ENCODE data around the gene SOCS7. TPM values are rescaled to one million over a fixed set of nuclear protein-coding genes. Genes with fewer than 3 reads are reported as not detected.
"Not testable (repeated sequence)": the region's sequence is repeated elsewhere in the genome, so short reads cannot be mapped to it uniquely, and the experiment has no call there.

Gene SOCS7
- total RNA-seq, 2 experiments from 2014 or later: 13.7 to 16.9 TPM

GRCh38 chr17:38436386-38436785, 84.7 kb downstream of the SOCS7 start:
- no peaks in the 10 kb centered on the region for H3K9me3 ChIP-seq (ENCODE audit: control insufficient read depth in 1 of 2, insufficient read depth in 1 of 2, low read length in 2 of 2)
- Mint-ChIP-seq H3K4me1 (ENCODE audit: low read depth) (no peaks in the 10 kb centered on the region), H3K36me3 (ENCODE audit: low read depth) (no peaks in the 10 kb centered on the region), H3K4me3 (no peak overlapping the region), H3K27ac (no peak overlapping the region), H3K27me3 (no peaks in the 10 kb centered on the region), H3K9me3 (no peaks in the 10 kb centered on the region)
- POLR2A ChIA-PET: no interaction called here
- no peaks in the 10 kb centered on the region for H3K27me3 ChIP-seq (ENCODE audit: control insufficient read depth in 1 of 2, insufficient read depth in 2 of 2, low read length in 2 of 2)
- intact Hi-C loops (cut with DNase I, micrococcal nuclease): no loop called here
- no peak overlapping the region for H3K27ac ChIP-seq (ENCODE audit: low read depth in 1 of 2, low read length in 2 of 2)
- DNase-seq (no peak), ATAC-seq (ENCODE audit: poor library complexity) (no peak)
- TF ChIP-seq CTCF (IDR thresholded peaks at IDR 0.05): no peak
- H3K4me3 ChIP-seq (ENCODE audit: low read length): no peak overlapping the region
- H3K36me3 ChIP-seq (ENCODE audit: insufficient read depth, low read length): no peaks in the 10 kb centered on the region
- CTCF ChIA-PET: interaction anchor here (0.7 to 1.5 kb wide), 2 partner anchors 13 to 88 kb away, joined by 3 read pairs; no protein-coding TSS in a partner anchor
- no peaks in the 10 kb centered on the region for H3K4me1 ChIP-seq (ENCODE audit: insufficient read depth, low read length)

- POLR2A ChIA-PET: interaction anchor here (1.7 kb wide), 1 partner anchor 10 kb away, joined by 4 read pairs; no protein-coding TSS in a partner anchor
- H3K4me1 Mint-ChIP-seq (ENCODE audit: low read depth): not testable (repeated sequence)
- CTCF ChIA-PET: interaction anchor here (0.7 to 1.5 kb wide), 2 partner anchors 14 to 88 kb away, joined by 3 read pairs; no protein-coding TSS in a partner anchor
These were observed 85.7 kb downstream of the SOCS7 start for GRCh38 chr17:38437313-38437712.

GRCh38 chr17:38439436-38439835, 87.8 kb downstream of the SOCS7 start:
- no peaks in the 10 kb centered on the region for H3K36me3 ChIP-seq (ENCODE audit: insufficient read depth, low read length)
- Mint-ChIP-seq H3K4me3 (no peak overlapping the region), H3K4me1 (ENCODE audit: low read depth) (peaks cover 5% of the 10 kb centered on the region), H3K27me3 (peaks cover 5% of the 10 kb centered on the region), H3K9me3 (no peaks in the 10 kb centered on the region), H3K27ac (no peak overlapping the region), H3K36me3 (ENCODE audit: low read depth) (no peaks in the 10 kb centered on the region)
- H3K27ac ChIP-seq (ENCODE audit: low read depth in 1 of 2, low read length in 2 of 2): no peak overlapping the region
- ChIA-PET POLR2A (no interaction called here), CTCF (no interaction called here)
- no peak for DNase-seq
- ATAC-seq (ENCODE audit: poor library complexity): no peak
- peaks cover 8% of the 10 kb centered on the region for H3K4me1 ChIP-seq (ENCODE audit: insufficient read depth, low read length)
- H3K27me3 ChIP-seq (ENCODE audit: control insufficient read depth in 1 of 2, insufficient read depth in 2 of 2, low read length in 2 of 2): no peaks in the 10 kb centered on the region
- no peak overlapping the region for H3K4me3 ChIP-seq (ENCODE audit: low read length)
- no peaks in the 10 kb centered on the region for H3K9me3 ChIP-seq (ENCODE audit: control insufficient read depth in 1 of 2, insufficient read depth in 1 of 2, low read length in 2 of 2)
- intact Hi-C loops (cut with DNase I, micrococcal nuclease): no loop called here
- TF ChIP-seq CTCF (IDR thresholded peaks at IDR 0.05): no peak

More at GRCh38 chr17:38437313-38437712, 85.7 kb downstream of the SOCS7 start:
- H3K36me3 ChIP-seq (ENCODE audit: insufficient read depth, low read length); H3K4me3 ChIP-seq (ENCODE audit: low read length); H3K27me3 Mint-ChIP-seq; H3K4me3 Mint-ChIP-seq; H3K27me3 ChIP-seq (ENCODE audit: control insufficient read depth in 1 of 2, insufficient read depth in 2 of 2, low read length in 2 of 2); H3K36me3 Mint-ChIP-seq (ENCODE audit: low read depth); H3K27ac Mint-ChIP-seq; H3K9me3 Mint-ChIP-seq; H3K27ac ChIP-seq (ENCODE audit: low read depth in 1 of 2, low read length in 2 of 2); H3K9me3 ChIP-seq (ENCODE audit: control insufficient read depth in 1 of 2, insufficient read depth in 1 of 2, low read length in 2 of 2); H3K4me1 ChIP-seq (ENCODE audit: insufficient read depth, low read length); ATAC-seq (ENCODE audit: poor library complexity); DNase-seq; intact Hi-C loops (cut with DNase I, micrococcal nuclease): not testable (repeated sequence)

Data from CD4-positive, alpha-beta T cell (primary cell).